Activated T-helper 17 cell treated with anti-CD3 and anti-CD28 coated beads, Interleukin-2, amount 50 U/mL, for 72 hours (primary cell): ENCODE results near the gene TCF12. TPM values are rescaled to one million over a fixed set of nuclear protein-coding genes. Genes with fewer than 3 reads are reported as not detected.
"Not testable (repeated sequence)": the region's sequence is repeated elsewhere in the genome, so short reads cannot be mapped to it uniquely, and the experiment has no call there.

Experiments used
- ATAC-seq: fragments of 150-1000 bp; cut with Tn5 transposase; replicated peaks from 2 replicates; pipeline ENCODE4 v1.10.0; 2021; ENCODE audit warnings: mild to moderate bottlenecking, moderate library complexity
- H3K27ac Mint-ChIP-seq: one replicate; pipeline ENCODE4 v1.8.0; 2022; ENCODE audit warnings: mixed read lengths
- H3K27me3 Mint-ChIP-seq: one replicate; pipeline ENCODE4 v1.8.0; 2022; ENCODE audit warnings: mixed read lengths
- H3K36me3 Mint-ChIP-seq: one replicate; pipeline ENCODE4 v1.8.0; 2022; ENCODE audit warnings: low read depth, mild to moderate bottlenecking, mixed read lengths
- H3K4me1 Mint-ChIP-seq: one replicate; pipeline ENCODE4 v1.8.0; 2022; ENCODE audit warnings: mixed read lengths
- H3K4me3 Mint-ChIP-seq: one replicate; pipeline ENCODE4 v1.8.0; 2022; ENCODE audit warnings: mild to moderate bottlenecking, mixed read lengths
- H3K9me3 Mint-ChIP-seq: one replicate; pipeline ENCODE4 v1.8.0; 2022; ENCODE audit warnings: mixed read lengths
- total RNA-seq, 2 donors: library from RNA; stranded (reverse); gene quantifications; one replicate each; pipeline ENCODE4 v1.2.3, GENCODE V29; 2022

Gene TCF12
- total RNA-seq, 2 donors from 2014 or later: 48.3 to 74.2 TPM

DNA sequence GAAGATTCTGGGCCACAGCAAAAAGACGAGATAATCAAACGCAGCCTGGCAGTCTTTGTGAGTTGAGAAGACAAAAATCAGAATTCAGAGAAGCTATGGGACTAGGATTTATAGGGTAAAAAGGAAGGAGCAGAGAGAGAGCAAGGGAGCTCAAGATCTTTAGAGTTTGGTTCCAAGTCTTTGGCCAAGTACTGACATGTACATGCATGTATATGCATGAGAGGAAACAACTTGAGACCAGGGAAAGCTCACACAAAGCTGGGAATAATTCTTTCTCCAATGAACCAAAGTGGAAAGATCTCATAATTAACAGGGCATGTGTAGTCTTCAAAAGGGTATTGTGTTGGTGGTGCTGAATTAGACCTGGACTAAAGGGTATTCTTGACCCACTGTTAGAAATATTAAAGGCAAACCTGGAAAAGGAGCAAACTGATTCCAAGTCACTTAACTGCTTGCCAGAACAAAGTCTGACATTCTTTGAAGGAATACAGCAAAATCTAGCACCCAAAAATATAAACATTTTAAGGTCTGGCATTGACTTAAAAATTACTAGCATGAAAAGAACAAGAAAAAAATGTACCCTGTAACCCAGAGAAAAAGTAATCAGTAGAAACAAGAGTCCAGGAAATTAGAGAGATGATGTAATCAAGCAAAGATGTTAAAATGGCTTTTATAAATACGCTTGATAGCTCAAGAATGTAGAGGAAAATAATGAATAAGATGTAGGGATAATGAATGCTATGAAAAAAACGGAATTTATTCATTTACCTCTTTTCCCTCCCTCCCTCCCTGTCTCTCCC, 231.8 kb downstream of the TCF12 start:
- Mint-ChIP-seq H3K27me3 (no peaks in the 10 kb centered on the region), H3K27ac (no peak overlapping the region), H3K4me1 (peaks cover 23% of the 10 kb centered on the region), H3K36me3 (peaks cover 45% of the 10 kb centered on the region), H3K9me3 (peaks cover 15% of the 10 kb centered on the region), H3K4me3 (no peak overlapping the region)
- ATAC-seq: no peak

DNA sequence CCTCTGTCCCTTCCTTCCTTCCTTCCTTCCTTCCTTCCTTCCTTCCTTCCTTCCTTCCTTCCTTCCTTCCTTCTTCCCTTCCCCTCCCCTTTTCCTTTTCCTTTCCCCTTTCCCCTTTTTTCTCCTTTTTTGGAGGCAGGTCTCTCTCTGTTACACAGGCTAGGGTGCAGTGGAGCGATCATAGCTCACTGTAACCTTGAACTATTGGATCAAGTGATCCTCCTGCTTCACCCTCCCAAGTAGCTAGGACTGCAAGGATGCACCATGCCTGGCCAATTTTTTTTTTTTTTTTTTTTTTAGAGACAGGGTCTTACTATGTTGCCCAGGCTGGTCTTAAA, 232.4 kb downstream of the TCF12 start:
- H3K27ac Mint-ChIP-seq, ATAC-seq, H3K4me3 Mint-ChIP-seq, H3K27me3 Mint-ChIP-seq: not testable (repeated sequence)
- Mint-ChIP-seq H3K36me3 (peaks cover 45% of the 10 kb centered on the region), H3K9me3 (peaks cover 15% of the 10 kb centered on the region), H3K4me1 (peaks cover 23% of the 10 kb centered on the region)

GRCh38 chr15:57152133-57152532, 233.7 kb downstream of the TCF12 start:
- ATAC-seq: no peak
- H3K36me3 Mint-ChIP-seq: peaks cover 45% of the 10 kb centered on the region

GRCh38 chr15:57152666-57153539, 234.5 kb downstream of the TCF12 start:
- H3K27ac Mint-ChIP-seq: peak overlapping the region; percentile 93
- peaks cover 19% of the 10 kb centered on the region for H3K4me1 Mint-ChIP-seq
- no peaks in the 10 kb centered on the region for H3K27me3 Mint-ChIP-seq
- peak; percentile 97 for ATAC-seq
- peaks cover 15% of the 10 kb centered on the region for H3K9me3 Mint-ChIP-seq
- H3K36me3 Mint-ChIP-seq: peaks cover 45% of the 10 kb centered on the region
- peak overlapping the region; percentile 61 for H3K4me3 Mint-ChIP-seq

More at GRCh38 chr15:57152133-57152532, 233.7 kb downstream of the TCF12 start:
- Mint-ChIP-seq H3K27me3 (no peaks in the 10 kb centered on the region), H3K4me3 (peak overlapping the region; percentile 61), H3K9me3 (peaks cover 15% of the 10 kb centered on the region), H3K27ac (peak overlapping the region; percentile 93), H3K4me1 (peaks cover 19% of the 10 kb centered on the region)

DNA sequence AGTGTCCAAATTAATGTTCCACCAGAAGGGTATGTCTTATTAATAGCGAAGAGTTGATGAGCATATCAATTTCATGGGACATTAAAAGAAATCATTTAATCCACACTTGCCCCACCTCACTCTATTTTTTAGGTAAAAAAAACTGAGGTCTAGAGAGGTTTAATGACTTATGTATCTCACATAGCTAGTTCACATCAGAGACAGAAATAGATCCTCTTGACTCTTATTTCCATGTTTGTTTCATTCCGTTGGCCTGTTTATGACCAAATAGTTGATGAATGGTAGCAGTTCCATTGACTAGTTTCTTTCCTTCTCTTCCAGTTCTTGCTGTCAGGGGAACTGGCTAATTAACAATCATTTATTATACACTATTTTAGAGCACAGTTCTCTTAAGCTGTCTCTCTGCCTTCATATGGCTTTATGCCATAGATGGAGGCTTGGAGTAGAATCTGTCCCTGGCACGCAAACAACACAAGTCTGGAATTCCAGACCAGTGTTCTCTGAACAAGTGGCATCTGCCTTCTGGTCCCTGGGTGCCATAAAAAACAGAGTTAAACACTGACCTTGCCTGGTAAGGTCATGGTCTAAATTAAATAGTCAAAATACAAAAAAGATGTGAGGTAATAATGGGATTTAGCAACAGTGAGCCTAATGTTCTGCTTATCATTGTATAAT, 237.9 kb downstream of the TCF12 start:
- no peak for ATAC-seq
- H3K9me3 Mint-ChIP-seq: peaks cover 8% of the 10 kb centered on the region
- H3K36me3 Mint-ChIP-seq: peaks cover 27% of the 10 kb centered on the region
- no peaks in the 10 kb centered on the region for H3K27me3 Mint-ChIP-seq
- H3K27ac Mint-ChIP-seq: no peak overlapping the region
- no peak overlapping the region for H3K4me3 Mint-ChIP-seq
- H3K4me1 Mint-ChIP-seq: peaks cover 19% of the 10 kb centered on the region

- H3K4me3 Mint-ChIP-seq: no peak overlapping the region
- no peaks in the 10 kb centered on the region for H3K9me3 Mint-ChIP-seq
- peaks cover 2% of the 10 kb centered on the region for H3K4me1 Mint-ChIP-seq
- no peaks in the 10 kb centered on the region for H3K27me3 Mint-ChIP-seq
- no peak overlapping the region for H3K27ac Mint-ChIP-seq
- H3K36me3 Mint-ChIP-seq: peaks cover 8% of the 10 kb centered on the region
- peak; percentile 66 for ATAC-seq
Measured at GRCh38 chr15:57158589-57158988, 240.1 kb downstream of the TCF12 start.

DNA sequence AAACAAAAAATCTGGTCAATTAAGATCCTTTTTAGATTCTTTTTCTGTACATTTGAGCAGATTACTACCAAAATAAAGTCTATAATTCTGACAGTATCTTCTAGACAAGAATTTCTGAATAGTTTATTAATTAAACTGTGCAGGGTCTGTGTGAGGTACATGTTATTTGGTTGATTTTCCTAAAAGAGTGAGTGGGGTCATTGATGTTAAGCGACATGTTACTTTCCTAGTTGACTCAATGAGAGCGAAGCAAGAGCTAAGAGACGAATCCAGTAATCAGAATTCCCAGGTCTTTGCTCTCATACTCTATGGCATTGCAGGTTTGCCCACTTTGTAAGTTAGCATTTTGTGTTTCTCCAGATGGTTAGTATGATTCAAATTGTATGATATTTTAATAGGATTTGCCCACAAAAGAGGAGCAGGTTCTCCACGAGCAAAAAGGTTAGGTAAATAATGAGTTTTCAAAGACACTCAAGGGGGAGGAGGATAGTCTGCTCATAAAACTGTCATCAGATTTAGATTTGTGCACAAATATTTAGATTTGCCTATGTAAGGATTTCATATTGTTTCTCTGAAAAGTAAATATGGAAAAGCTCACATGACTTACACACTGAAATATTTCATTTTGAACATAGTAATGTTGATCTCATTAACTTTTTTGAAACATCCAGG, 240.7 kb downstream of the TCF12 start:
- Mint-ChIP-seq H3K9me3 (no peaks in the 10 kb centered on the region), H3K27ac (no peak overlapping the region), H3K4me1 (no peaks in the 10 kb centered on the region), H3K36me3 (peaks cover 6% of the 10 kb centered on the region), H3K4me3 (no peak overlapping the region), H3K27me3 (no peaks in the 10 kb centered on the region)
- no peak for ATAC-seq

- Mint-ChIP-seq H3K4me3 (no peak overlapping the region), H3K27me3 (no peaks in the 10 kb centered on the region), H3K36me3 (peaks cover 6% of the 10 kb centered on the region), H3K27ac (no peak overlapping the region), H3K4me1 (no peaks in the 10 kb centered on the region), H3K9me3 (no peaks in the 10 kb centered on the region)
- ATAC-seq: no peak
Measured at GRCh38 chr15:57159767-57160166, 241.3 kb downstream of the TCF12 start.

DNA sequence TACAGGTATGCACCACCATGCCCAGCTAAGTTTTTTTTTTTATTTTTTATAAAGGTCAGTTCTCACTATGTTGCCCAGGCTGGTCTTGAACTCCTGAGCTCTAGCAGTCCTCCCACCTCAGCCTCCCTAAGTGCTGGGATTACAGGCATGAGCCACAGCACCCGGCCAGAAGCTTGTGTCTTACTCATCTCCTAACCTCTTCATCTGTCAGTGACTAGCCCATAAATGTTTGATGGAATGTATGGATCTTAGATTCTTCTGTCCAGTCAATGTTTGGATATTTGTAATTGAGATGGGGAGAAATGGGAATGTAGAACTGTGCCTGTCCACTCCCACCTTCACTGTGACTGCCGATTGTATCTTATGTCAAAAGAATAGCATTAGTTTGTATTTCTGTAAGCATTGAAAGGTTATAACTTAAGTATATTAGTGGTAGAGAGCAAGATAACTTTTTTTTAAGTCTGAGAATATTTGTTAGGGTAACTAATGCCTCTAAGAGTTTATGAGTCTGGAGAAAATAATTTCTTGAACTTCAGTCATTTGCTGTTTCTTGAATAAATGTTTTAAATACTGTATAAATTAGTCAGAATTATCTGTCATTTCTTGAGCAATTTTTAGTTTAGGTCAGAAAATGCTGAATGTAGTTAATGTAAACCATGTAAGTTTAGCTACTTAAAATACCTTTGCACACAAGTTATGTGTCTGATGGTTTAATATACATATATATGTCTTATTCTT, 242.5 kb downstream of the TCF12 start:
- ATAC-seq: no peak
- Mint-ChIP-seq H3K27me3 (no peaks in the 10 kb centered on the region), H3K4me3 (no peak overlapping the region), H3K36me3 (peaks cover 6% of the 10 kb centered on the region), H3K4me1 (no peaks in the 10 kb centered on the region), H3K27ac (no peak overlapping the region), H3K9me3 (no peaks in the 10 kb centered on the region)

GRCh38 chr15:57164251-57164650, 245.8 kb downstream of the TCF12 start:
- H3K9me3 Mint-ChIP-seq, H3K4me3 Mint-ChIP-seq, H3K27ac Mint-ChIP-seq, H3K27me3 Mint-ChIP-seq, H3K4me1 Mint-ChIP-seq, ATAC-seq: not testable (repeated sequence)
- H3K36me3 Mint-ChIP-seq: peaks cover 25% of the 10 kb centered on the region

DNA sequence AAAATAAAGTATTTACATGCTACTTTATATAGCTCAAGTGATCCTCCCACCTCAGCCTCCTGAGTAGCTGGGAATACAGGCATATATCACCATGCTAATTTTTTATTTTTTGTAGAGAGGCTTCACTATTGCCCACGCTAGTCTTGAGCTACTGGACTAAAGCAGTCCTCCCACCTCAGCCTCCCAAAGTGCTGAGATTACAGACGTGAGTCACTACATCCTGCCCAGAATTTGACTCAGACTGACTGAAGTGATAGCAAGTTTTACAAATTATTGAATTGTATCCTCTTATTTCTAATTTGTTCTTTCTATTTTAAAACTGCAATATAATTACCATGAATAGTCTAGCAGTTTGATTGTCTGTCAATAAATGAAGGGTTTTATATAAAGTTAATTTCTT, 247.5 kb downstream of the TCF12 start:
- H3K4me1 Mint-ChIP-seq: no peaks in the 10 kb centered on the region
- no peak overlapping the region for H3K27ac Mint-ChIP-seq
- peak; percentile 81 for ATAC-seq
- no peaks in the 10 kb centered on the region for H3K27me3 Mint-ChIP-seq
- peaks cover 22% of the 10 kb centered on the region for H3K36me3 Mint-ChIP-seq
- no peaks in the 10 kb centered on the region for H3K9me3 Mint-ChIP-seq
- H3K4me3 Mint-ChIP-seq: no peak overlapping the region

GRCh38 chr15:57167821-57168395, 249.5 kb downstream of the TCF12 start:
- no peak for ATAC-seq
- no peaks in the 10 kb centered on the region for H3K27me3 Mint-ChIP-seq
- peaks cover 29% of the 10 kb centered on the region for H3K36me3 Mint-ChIP-seq
- peaks cover under 1% of the 10 kb centered on the region for H3K4me1 Mint-ChIP-seq
- H3K9me3 Mint-ChIP-seq: no peaks in the 10 kb centered on the region
- no peak overlapping the region for H3K27ac Mint-ChIP-seq
- no peak overlapping the region for H3K4me3 Mint-ChIP-seq

- peaks cover 44% of the 10 kb centered on the region for H3K36me3 Mint-ChIP-seq
- no peak overlapping the region for H3K27ac Mint-ChIP-seq
- ATAC-seq: no peak
- H3K27me3 Mint-ChIP-seq: no peaks in the 10 kb centered on the region
- no peaks in the 10 kb centered on the region for H3K9me3 Mint-ChIP-seq
- no peak overlapping the region for H3K4me3 Mint-ChIP-seq
- peaks cover 5% of the 10 kb centered on the region for H3K4me1 Mint-ChIP-seq
Measured at GRCh38 chr15:57169643-57170042, 251.2 kb downstream of the TCF12 start.
